H1 (cell line): ENCODE results near the gene TPST2. TPM values are rescaled to one million over a fixed set of nuclear protein-coding genes. Genes with fewer than 3 reads are reported as not detected.

ENCODE experiments used
- CTCF ChIA-PET: fragments of 300-600 bp; sonication (Branson Sonifier 250); formaldehyde crosslinking; loops from one replicate; lab custom pipeline; 2021; ENCODE audit not compliant: partially characterized antibody; lab: Charles Lee
- POLR2A ChIA-PET: fragments of 300-600 bp; sonication (Branson Sonifier 250); formaldehyde crosslinking; loops from one replicate; lab custom pipeline; 2021; ENCODE audit warnings: inconsistent platforms; ENCODE audit not compliant: partially characterized antibody; lab: Charles Lee
- DNase-seq, 2 experiments: peaks; one replicate each; pipeline versions ENCODE4 v3.0.0 to v3.0.0-alpha.2; 2010 to 2022; ENCODE audit warnings: low spot score in 2 of 2, low read depth in 1 of 2, mixed read lengths in 1 of 2
- FAIRE-seq: peaks from 2 replicates; lab custom pipeline; 2011; peaks lifted over from hg19 to GRCh38; lab: Jason Lieb, UNC
- H2AFZ ChIP-seq: 2 replicates; pipeline ENCODE4 v1.8.1; 2012; ENCODE audit warnings: low read length, inconsistent platforms
- H2AK5ac ChIP-seq: 2 replicates; pipeline ENCODE4 v1.6.1; 2013; ENCODE audit warnings: low read depth, low read length
- H2BK120ac ChIP-seq: replicated peaks from 2 replicates; pipeline ENCODE3; 2013; ENCODE audit warnings: low read depth, low read length, inconsistent platforms
- H2BK12ac ChIP-seq: 2 replicates; pipeline ENCODE4 v1.6.1; 2013; ENCODE audit warnings: low read depth, low read length
- H2BK15ac ChIP-seq: 2 replicates; pipeline ENCODE4 v1.6.1; 2013; ENCODE audit warnings: low read length
- H2BK20ac ChIP-seq: 2 replicates; pipeline ENCODE4 v1.6.1; 2013; ENCODE audit warnings: low read length
- H2BK5ac ChIP-seq: 2 replicates; pipeline ENCODE4 v1.6.1; 2013; ENCODE audit warnings: low read depth, low read length
- H3K14ac ChIP-seq: 2 replicates; pipeline ENCODE4 v1.6.1; 2013; ENCODE audit warnings: inconsistent platforms; ENCODE audit not compliant: insufficient read length
- H3K18ac ChIP-seq: 2 replicates; pipeline ENCODE4 v1.6.1; 2013; ENCODE audit warnings: low read length; ENCODE audit errors: extremely low read depth
- H3K23ac ChIP-seq: 2 replicates; pipeline ENCODE4 v1.6.1; 2013; ENCODE audit warnings: inconsistent platforms; ENCODE audit not compliant: insufficient read length
- H3K23me2 ChIP-seq: 2 replicates; pipeline ENCODE4 v1.6.1; 2013; ENCODE audit warnings: low read depth, low read length
- H3K27ac ChIP-seq: 2 replicates; pipeline ENCODE4 v1.6.1; 2011; ENCODE audit warnings: low read depth, low read length, inconsistent platforms
- H3K27me3 ChIP-seq, 4 experiments: replicated peaks in 1 of 4; 1 replicate in 1 of 4; 2 replicates in 3 of 4; pipeline versions ENCODE4 v1.6.1 to v1.8.1; 2011 to 2013; ENCODE audit warnings: low read length in 3 of 4, mild to moderate bottlenecking in 3 of 4, inconsistent platforms in 2 of 4, mixed read lengths in 2 of 4, moderate library complexity in 1 of 4; ENCODE audit not compliant: control insufficient read depth in 3 of 4, insufficient read depth in 3 of 4; ENCODE audit errors: extremely low read depth in 1 of 4
- H3K36me3 ChIP-seq, 4 experiments: 2 replicates each; pipeline versions ENCODE4 v1.6.1 to v1.8.1; 2011 to 2013; ENCODE audit warnings: mild to moderate bottlenecking in 4 of 4, low read length in 3 of 4, moderate library complexity in 2 of 4, control low read depth in 1 of 4, inconsistent platforms in 1 of 4; ENCODE audit not compliant: insufficient read depth in 4 of 4, control insufficient read depth in 2 of 4
- H3K4ac ChIP-seq: replicated peaks from 2 replicates; pipeline ENCODE3; 2013; ENCODE audit warnings: low read length, low read depth, mixed read lengths, inconsistent platforms; ENCODE audit not compliant: insufficient read length
- H3K4me1 ChIP-seq, 4 experiments: replicated peaks in 1 of 4; 1 replicate in 1 of 4; 2 replicates in 3 of 4; pipeline versions ENCODE4 v1.6.1 to v1.8.1; 2011 to 2013; ENCODE audit warnings: low read length in 3 of 4, inconsistent platforms in 2 of 4, mixed read lengths in 1 of 4; ENCODE audit not compliant: insufficient read depth in 4 of 4, control insufficient read depth in 3 of 4
- H3K4me2 ChIP-seq, 2 experiments: 2 replicates each; pipeline versions ENCODE4 v1.6.1 to v1.8.1; 2011 to 2013; ENCODE audit warnings: low read depth in 2 of 2, low read length in 2 of 2, control low read depth in 1 of 2, inconsistent platforms in 1 of 2, mild to moderate bottlenecking in 1 of 2; ENCODE audit not compliant: insufficient read depth in 1 of 2
- H3K4me3 ChIP-seq, 4 experiments: fragments of 200-600, 300-600 bp in 1 of 4; sonication (generic), shearing (Covaris generic), sonication (Bioruptor Twin) in 1 of 4; 2 replicates each; pipeline versions ENCODE4 v1.5.1 to v1.8.1; 2011 to 2016; ENCODE audit warnings: low read length in 4 of 4, low read depth in 3 of 4, control low read depth in 2 of 4, inconsistent platforms in 2 of 4, mild to moderate bottlenecking in 2 of 4, mixed read lengths in 1 of 4, moderate library complexity in 1 of 4; ENCODE audit not compliant: insufficient read depth in 2 of 4; ENCODE audit errors: extremely low read depth in 1 of 4
- H3K56ac ChIP-seq: replicated peaks from 2 replicates; pipeline ENCODE3; 2013; ENCODE audit warnings: low read depth, mild to moderate bottlenecking, mixed read lengths, low read length, inconsistent platforms; ENCODE audit not compliant: insufficient read length
- H3K79me1 ChIP-seq: 2 replicates; pipeline ENCODE4 v1.6.1; 2013; ENCODE audit warnings: low read depth, low read length, control low read depth
- H3K79me2 ChIP-seq, 2 experiments: 2 replicates each; pipeline versions ENCODE4 v1.6.1 to v1.8.1; 2012 to 2013; ENCODE audit warnings: low read length in 2 of 2, mild to moderate bottlenecking in 2 of 2, inconsistent platforms in 1 of 2; ENCODE audit not compliant: insufficient read depth in 2 of 2, control insufficient read depth in 1 of 2
- H3K9ac ChIP-seq, 4 experiments: replicated peaks in 1 of 4; 1 replicate in 1 of 4; 2 replicates in 3 of 4; pipeline versions ENCODE4 v1.6.1 to v1.8.1; 2011 to 2013; ENCODE audit warnings: low read depth in 3 of 4, low read length in 3 of 4, control low read depth in 2 of 4, mild to moderate bottlenecking in 2 of 4, moderate library complexity in 2 of 4, inconsistent platforms in 1 of 4; ENCODE audit errors: extremely low read depth in 1 of 4
- H3K9me3 ChIP-seq, 2 experiments: 2 replicates each; pipeline versions ENCODE4 v1.6.1 to v1.8.1; 2012 to 2013; ENCODE audit warnings: mild to moderate bottlenecking in 2 of 2, moderate library complexity in 2 of 2, control low read depth in 1 of 2, inconsistent platforms in 1 of 2, low read depth in 1 of 2, low read length in 1 of 2, mixed read lengths in 1 of 2; ENCODE audit not compliant: insufficient read depth in 2 of 2
- H4K20me1 ChIP-seq, 2 experiments: replicated peaks in 1 of 2; 2 replicates each; pipeline versions ENCODE3 to v1.8.1; 2011 to 2013; ENCODE audit warnings: inconsistent platforms in 2 of 2, low read length in 2 of 2, mild to moderate bottlenecking in 1 of 2; ENCODE audit not compliant: insufficient read depth in 2 of 2, control insufficient read depth in 1 of 2
- H4K5ac ChIP-seq: 2 replicates; pipeline ENCODE4 v1.6.1; 2013; ENCODE audit warnings: low read length, low read depth, mixed read lengths, inconsistent platforms; ENCODE audit not compliant: insufficient read length
- H4K8ac ChIP-seq: 2 replicates; pipeline ENCODE4 v1.8.0; 2013; ENCODE audit warnings: mild to moderate bottlenecking, moderate library complexity, low read length, inconsistent platforms; ENCODE audit not compliant: insufficient read depth; ENCODE audit errors: extremely low read depth
- H4K91ac ChIP-seq: replicated peaks from 2 replicates; pipeline ENCODE3; 2013; ENCODE audit warnings: low read length, mixed read lengths, inconsistent platforms; ENCODE audit not compliant: insufficient read length
- EGR1 ChIP-seq: IDR thresholded peaks from 2 replicates; pipeline ENCODE4 v1.6.1; 2011; ENCODE audit warnings: low read depth, low read length, borderline replicate concordance
- WGBS, 2 experiments: shearing (Covaris generic) in 1 of 2; methylation state at CpG; one replicate each; pipeline versions ENCODE4 v1.1.6 to v1.1.7; 2013 to 2015; ENCODE audit warnings: low lambda C conversion rate in 2 of 2, mixed read lengths in 2 of 2, inconsistent platforms in 1 of 2, low coverage in 1 of 2, missing lambda C conversion rate in 1 of 2; ENCODE audit not compliant: insufficient replicate concordance in 2 of 2, insufficient coverage in 1 of 2, insufficient read length in 1 of 2; ENCODE audit errors: extremely low coverage in 1 of 2, missing lambda C conversion rate in 1 of 2; 5-methylcytosine and 5-hydroxymethylcytosine counted together
- polyA plus RNA-seq, 7 experiments: library from polyadenylated mRNA; depleted of rRNA in 3 of 7; stranded (reverse) in 5 of 7; unstranded in 2 of 7; fragments of >200 nt in 5 of 7; fragments of 200-250 nt in 2 of 7; gene quantifications; 1 replicate in 5 of 7; 2 replicates in 1 of 7; 4 replicates in 1 of 7; pipeline versions ENCODE4 v1.2.1 to v1.2.3, GENCODE V29; 2011 to 2013; ENCODE audit warnings: missing spikeins in 2 of 7, mixed read lengths in 2 of 7
- total RNA-seq: library from RNA; stranded (reverse); fragmentation: NEBNext Ultra II Directional; extraction: Animal tissue kit (Norgen Biotek cat#: 25700); gene quantifications from 2 replicates; pipeline ENCODE4 v1.2.1, GENCODE V29; 2021

TPST2 gene
- total and polyA plus RNA-seq, 2 of the 8 experiments (the other 6 are each of a cell fraction or from before 2014, with no cell fraction given), result 58.8 to 143 TPM

DNA sequence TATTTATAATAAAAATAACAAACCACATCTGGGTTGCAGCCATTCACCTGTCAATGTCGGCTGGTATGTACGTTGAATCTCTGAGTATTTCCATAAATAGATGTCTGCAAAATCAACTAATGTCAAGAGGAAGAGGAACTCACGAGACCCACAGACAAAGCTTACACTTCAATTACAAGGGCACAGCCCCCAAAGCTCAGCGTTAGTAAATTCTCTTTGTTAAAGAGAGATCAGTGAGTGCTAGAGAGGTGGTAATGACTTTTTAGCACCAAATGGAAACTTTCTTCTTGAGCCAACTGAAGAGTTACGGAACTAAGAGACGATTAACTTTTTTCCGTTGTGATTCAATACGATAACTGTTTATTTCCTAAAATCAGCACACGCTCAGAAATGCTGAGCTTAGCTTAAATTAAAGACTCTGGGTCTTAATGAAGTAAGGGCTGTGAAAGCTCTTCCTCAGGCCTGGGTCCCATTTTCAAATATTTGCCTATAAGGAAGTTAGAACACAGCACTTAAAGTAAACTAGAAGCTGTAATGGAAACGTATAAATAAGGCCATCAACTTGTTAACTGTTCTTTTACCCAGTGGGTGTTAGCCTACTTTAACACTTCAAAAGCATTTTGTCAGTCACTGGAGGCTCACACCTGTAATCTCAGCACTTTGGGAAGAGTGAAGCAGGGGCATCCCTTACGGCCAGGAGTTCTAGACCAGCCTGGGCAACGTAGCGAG, 54.9 kb downstream of the TPST2 start:
- FAIRE-seq, result no peak
- Histone ChIP-seq H3K14ac (no peak overlapping the region), H2BK15ac (no peak overlapping the region), H3K9me3 (no peaks in the 10 kb centered on the region), H3K23ac (no peak overlapping the region), H3K18ac (no peak overlapping the region), H3K4me2 (no peak overlapping the region), H2AK5ac (no peak overlapping the region), H4K5ac (no peak overlapping the region), H3K27me3 (no peaks in the 10 kb centered on the region), H2AFZ (no peak overlapping the region), H2BK120ac (no peak overlapping the region), H4K20me1 (peaks cover 7% of the 10 kb centered on the region in 2 experiments), H3K56ac (no peak overlapping the region), H4K91ac (no peak overlapping the region), H3K36me3 (peaks cover 7 to 46% (median 19%) of the 10 kb centered on the region in 4 experiments), H2BK12ac (no peak overlapping the region), H3K4ac (no peak overlapping the region), H3K27ac (no peak overlapping the region), H3K9ac (no peak overlapping the region), H4K8ac (no peak overlapping the region), H3K4me1 (no peaks in the 10 kb centered on the region), H3K23me2 (no peaks in the 10 kb centered on the region), H3K79me2 (peaks cover 0 to 6% of the 10 kb centered on the region in 2 experiments; a peak in 1 of 4 replicates), H3K4me3 (no peak overlapping the region), H2BK5ac (no peak overlapping the region), H3K79me1 (peaks cover 3% of the 10 kb centered on the region), H2BK20ac (no peak overlapping the region)
- CTCF ChIA-PET, result interaction anchor here (1.5 kb wide), 1 partner anchor 30 kb away, joined by 3 read pairs; no protein-coding TSS in a partner anchor
- POLR2A ChIA-PET, result interaction anchor here (0.8 to 2.2 kb wide), 5 partner anchors 9 to 49 kb away, joined by 3 to 7 read pairs (median 4); no protein-coding TSS in a partner anchor
- TF ChIP-seq EGR1, result no peak
- 88% methylated on average over 13 of the region's 13 CpGs; no CpG with 5 or more reads in 1 of the 2 experiments for WGBS, 2 experiments
- no peak for DNase-seq
